Esophagus muscularis mucosa (tissue), 4 donors: ENCODE measurements around the gene NHLRC1. TPM values are rescaled to one million over a fixed set of nuclear protein-coding genes. Genes with fewer than 3 reads are reported as not detected.

Experiments used
- DNase-seq: peaks from one replicate; pipeline ENCODE4 v3.0.0-alpha.2; 2017; ENCODE audit errors: extremely low spot score
- H3K27ac ChIP-seq, 4 donors: fragments of 200-600 bp; sonication (generic); replicated peaks in 1 of 4; 1 replicate in 3 of 4; 2 replicates in 1 of 4; pipeline ENCODE4 v1.5.1; 2016 to 2019; ENCODE audit warnings: mild to moderate bottlenecking in 1 of 4
- H3K27me3 ChIP-seq, 4 donors: fragments of 200-600 bp; sonication (generic); one replicate each; pipeline versions ENCODE4 v1.5.1 to v1.6.0; 2016 to 2019
- H3K36me3 ChIP-seq, 4 donors: fragments of 200-600 bp; sonication (generic); one replicate each; pipeline ENCODE4 v1.5.1; 2016 to 2019
- H3K4me1 ChIP-seq, 4 donors: fragments of 200-600 bp; sonication (generic); one replicate each; pipeline ENCODE4 v1.5.1; 2016 to 2019
- H3K4me3 ChIP-seq, 4 donors: fragments of 200-600 bp; sonication (generic); 1 replicate in 2 of 4; 2 replicates in 2 of 4; pipeline ENCODE4 v1.5.1; 2016 to 2019; ENCODE audit warnings: mild to moderate bottlenecking in 4 of 4, moderate library complexity in 1 of 4
- H3K9me3 ChIP-seq, 4 donors: fragments of 200-600 bp; sonication (generic); 1 replicate in 3 of 4; 2 replicates in 1 of 4; pipeline ENCODE4 v1.5.1; 2016 to 2019
- EP300 ChIP-seq: sonication (generic); formaldehyde crosslinking; IDR thresholded peaks from one replicate; pipeline ENCODE4 v1.6.1; 2017; ENCODE audit warnings: antibody characterized with exemption
- POLR2A ChIP-seq: fragments of 450-650 bp; IDR thresholded peaks from one replicate; pipeline ENCODE4 v1.6.1; 2017; ENCODE audit warnings: antibody characterized with exemption, moderate library complexity, mild to moderate bottlenecking, low read depth
- POLR2AphosphoS5 ChIP-seq, 2 donors: sonication (generic); formaldehyde crosslinking; IDR thresholded peaks; one replicate each; pipeline ENCODE4 v1.6.1; 2017; ENCODE audit warnings: antibody characterized with exemption in 2 of 2
- WGBS: methylation state at CpG from one replicate; pipeline ENCODE4 v1.1.5; 2018; 5-methylcytosine and 5-hydroxymethylcytosine counted together
- intact Hi-C: fragments of 100-400 bp; cut with DNase I; formaldehyde crosslinking; loops from one replicate; pipeline ENCODE4 v1.15.1; 2023
- total RNA-seq, 4 donors: library from RNA; depleted of rRNA; stranded (reverse); fragments of >200 nt; gene quantifications; one replicate each; pipeline versions ENCODE4 v1.1.0 to v1.2.1, GENCODE V29; 2016
- TF ChIP-seq, protein P1 (sequence below), 3 experiments: fragments of 200-600 bp in 2 of 3; fragments of 450-650 bp in 1 of 3; sonication (generic) in 2 of 3; IDR thresholded peaks; one replicate each; pipeline ENCODE4 v1.5.1; 2017 to 2019; ENCODE audit warnings: antibody characterized with exemption in 3 of 3, mild to moderate bottlenecking in 2 of 3, moderate library complexity in 1 of 3

Gene NHLRC1
- total RNA-seq, 4 donors from 2014 or later: 0.50 to 1.2 (median 0.93) TPM

DNA sequence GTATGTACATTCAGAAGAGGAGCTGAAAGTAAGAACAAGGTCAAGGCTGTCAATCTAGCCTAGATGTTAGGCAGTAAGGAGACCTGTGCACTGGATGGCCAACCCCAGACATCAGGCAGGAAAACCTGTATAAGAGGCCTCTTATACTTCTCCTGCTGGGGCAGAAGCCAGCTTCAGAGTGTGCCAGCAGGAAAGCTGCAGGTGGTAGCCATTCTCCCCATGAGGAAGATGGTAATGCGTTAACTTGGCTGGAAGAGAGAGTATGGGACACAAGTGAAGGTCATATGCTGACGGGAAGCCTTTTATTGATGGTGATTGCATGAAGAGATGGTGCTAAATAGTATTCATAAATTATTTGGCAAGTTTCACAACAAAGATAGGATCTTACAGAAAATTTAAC, 20.6 kb downstream of the NHLRC1 start:
- Histone ChIP-seq H3K27ac (no peak overlapping the region), H3K27me3 (no peaks in the 10 kb centered on the region), H3K9me3 (peaks cover 0 to 3% (median 0%) of the 10 kb centered on the region in 4 donors), H3K36me3 (no peaks in the 10 kb centered on the region), H3K4me3 (no peak overlapping the region), H3K4me1 (no peaks in the 10 kb centered on the region)
- intact Hi-C loops: no loop called here
- DNase-seq: no peak
- TF ChIP-seq POLR2A (no peak), POLR2AphosphoS5 (IDR thresholded peaks at IDR 0.05) (no peak), EP300 (no peak)
- TF ChIP-seq, protein P1, sequence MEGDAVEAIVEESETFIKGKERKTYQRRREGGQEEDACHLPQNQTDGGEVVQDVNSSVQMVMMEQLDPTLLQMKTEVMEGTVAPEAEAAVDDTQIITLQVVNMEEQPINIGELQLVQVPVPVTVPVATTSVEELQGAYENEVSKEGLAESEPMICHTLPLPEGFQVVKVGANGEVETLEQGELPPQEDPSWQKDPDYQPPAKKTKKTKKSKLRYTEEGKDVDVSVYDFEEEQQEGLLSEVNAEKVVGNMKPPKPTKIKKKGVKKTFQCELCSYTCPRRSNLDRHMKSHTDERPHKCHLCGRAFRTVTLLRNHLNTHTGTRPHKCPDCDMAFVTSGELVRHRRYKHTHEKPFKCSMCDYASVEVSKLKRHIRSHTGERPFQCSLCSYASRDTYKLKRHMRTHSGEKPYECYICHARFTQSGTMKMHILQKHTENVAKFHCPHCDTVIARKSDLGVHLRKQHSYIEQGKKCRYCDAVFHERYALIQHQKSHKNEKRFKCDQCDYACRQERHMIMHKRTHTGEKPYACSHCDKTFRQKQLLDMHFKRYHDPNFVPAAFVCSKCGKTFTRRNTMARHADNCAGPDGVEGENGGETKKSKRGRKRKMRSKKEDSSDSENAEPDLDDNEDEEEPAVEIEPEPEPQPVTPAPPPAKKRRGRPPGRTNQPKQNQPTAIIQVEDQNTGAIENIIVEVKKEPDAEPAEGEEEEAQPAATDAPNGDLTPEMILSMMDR (IDR thresholded peaks at IDR 0.05): no peak
- WGBS: 98% methylated on average over 2 of the region's 2 CpGs

DNA sequence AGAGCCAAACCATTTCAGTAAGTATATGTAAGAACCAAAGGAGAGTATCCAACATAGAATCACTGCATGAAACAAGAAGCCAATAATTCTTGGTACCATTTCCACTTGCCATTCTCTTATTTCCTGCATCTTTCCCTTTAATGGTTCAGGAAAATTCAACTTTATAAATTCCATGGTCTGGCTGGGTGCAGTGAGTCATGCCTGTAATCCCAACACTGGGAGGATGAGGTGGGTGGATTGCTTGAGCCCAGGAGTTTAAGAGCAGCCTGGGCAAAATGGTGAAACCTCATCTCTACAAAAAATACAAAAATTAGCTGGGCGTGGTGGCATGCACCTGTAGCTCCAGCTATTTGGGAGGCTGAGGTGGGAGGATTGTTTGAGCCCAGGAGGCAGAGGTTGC, 21.2 kb downstream of the NHLRC1 start:
- H3K9me3 ChIP-seq: no peaks in the 10 kb centered on the region
- DNase-seq: no peak
- H3K27ac ChIP-seq: no peak overlapping the region
- H3K27me3 ChIP-seq: no peaks in the 10 kb centered on the region
- 77% methylated on average over 1 of the region's 1 CpG for WGBS
- no peaks in the 10 kb centered on the region for H3K36me3 ChIP-seq
- no peak overlapping the region for H3K4me3 ChIP-seq
- H3K4me1 ChIP-seq: no peaks in the 10 kb centered on the region
- intact Hi-C loops: no loop called here
- no peak for TF ChIP-seq POLR2AphosphoS5 (IDR thresholded peaks at IDR 0.05)
- TF ChIP-seq, protein P1 (IDR thresholded peaks at IDR 0.05): no peak
- TF ChIP-seq POLR2A: no peak
- no peak for TF ChIP-seq EP300

DNA sequence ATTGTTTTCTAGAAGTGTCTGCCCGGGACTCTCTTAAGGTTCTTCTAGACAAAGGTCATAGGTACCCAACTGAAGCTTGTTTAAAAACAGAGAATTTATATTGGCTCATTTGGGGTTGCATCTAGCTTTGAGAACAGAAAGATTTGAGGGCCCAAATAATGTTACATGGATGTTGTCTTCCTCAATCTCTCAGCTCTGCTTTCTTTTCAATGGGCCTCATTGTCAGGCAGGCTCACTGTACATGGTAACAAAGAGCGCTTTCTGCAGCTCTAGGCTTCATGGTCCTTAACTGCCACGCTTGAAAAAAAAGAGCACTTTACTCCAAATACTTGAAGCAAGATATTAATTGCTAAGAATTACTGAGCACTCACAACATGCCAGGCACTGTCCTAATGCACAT, 22.2 kb downstream of the NHLRC1 start:
- Histone ChIP-seq H3K4me3 (no peak overlapping the region), H3K4me1 (no peaks in the 10 kb centered on the region), H3K27ac (no peak overlapping the region), H3K27me3 (no peaks in the 10 kb centered on the region), H3K36me3 (no peaks in the 10 kb centered on the region), H3K9me3 (no peaks in the 10 kb centered on the region)
- intact Hi-C loops: no loop called here
- 88% methylated on average over 3 of the region's 3 CpGs for WGBS
- no peak for TF ChIP-seq EP300
- no peak for TF ChIP-seq POLR2A
- no peak for TF ChIP-seq POLR2AphosphoS5 (IDR thresholded peaks at IDR 0.05)
- TF ChIP-seq, protein P1 (IDR thresholded peaks at IDR 0.05): no peak
- DNase-seq: no peak

DNA sequence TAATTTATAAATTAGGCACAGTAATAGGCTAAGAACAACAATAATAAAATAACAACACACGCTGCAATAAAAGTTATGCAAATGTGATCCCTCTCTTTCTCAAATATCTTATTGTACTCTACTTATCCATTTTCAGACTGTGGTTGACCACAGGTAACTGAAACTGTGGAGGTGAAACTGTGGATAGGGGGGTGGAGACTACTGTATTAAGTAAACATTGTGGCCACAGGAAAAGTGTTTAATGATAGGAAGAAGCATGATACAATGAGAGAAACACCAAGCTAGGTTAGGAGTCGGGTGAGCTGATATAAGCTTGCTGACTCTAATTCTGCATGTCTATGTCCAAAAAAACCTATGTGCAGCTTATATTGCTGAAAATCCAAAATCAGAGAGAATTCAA, 23.0 kb downstream of the NHLRC1 start:
- Histone ChIP-seq H3K9me3 (no peaks in the 10 kb centered on the region), H3K27ac (no peak overlapping the region), H3K4me1 (no peaks in the 10 kb centered on the region), H3K36me3 (no peaks in the 10 kb centered on the region), H3K4me3 (no peak overlapping the region), H3K27me3 (no peaks in the 10 kb centered on the region)
- intact Hi-C loops: no loop called here
- 90% methylated on average over 2 of the region's 2 CpGs for WGBS
- DNase-seq: no peak
- TF ChIP-seq POLR2A (no peak), EP300 (no peak), POLR2AphosphoS5 (IDR thresholded peaks at IDR 0.05) (no peak)
- TF ChIP-seq, protein P1 (IDR thresholded peaks at IDR 0.05): no peak

DNA sequence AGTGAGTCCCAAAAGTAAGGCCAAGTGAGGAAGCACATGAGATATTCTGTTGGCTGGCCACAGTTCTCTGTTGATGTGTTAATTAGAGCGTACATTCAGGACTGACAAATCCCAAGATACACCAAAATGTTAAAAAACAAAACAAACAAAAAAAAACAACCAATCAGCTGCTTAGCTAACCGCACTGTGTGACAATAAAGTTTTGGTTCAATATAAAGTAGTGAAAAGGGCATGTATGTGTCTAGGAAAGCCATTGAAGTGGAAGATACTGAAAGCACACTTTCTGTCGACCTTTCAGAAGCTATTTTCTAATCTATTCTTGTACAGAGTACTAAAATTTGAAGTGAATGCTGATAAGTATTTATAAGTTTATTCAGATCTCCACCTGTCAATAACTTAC, 26.1 kb downstream of the NHLRC1 start:
- Histone ChIP-seq H3K27ac (no peak overlapping the region), H3K36me3 (no peaks in the 10 kb centered on the region), H3K4me3 (no peak overlapping the region), H3K9me3 (no peaks in the 10 kb centered on the region), H3K27me3 (no peaks in the 10 kb centered on the region), H3K4me1 (no peaks in the 10 kb centered on the region)
- no peak for TF ChIP-seq EP300
- TF ChIP-seq POLR2AphosphoS5 (IDR thresholded peaks at IDR 0.05): no peak
- no peak for TF ChIP-seq POLR2A
- TF ChIP-seq, protein P1 (IDR thresholded peaks at IDR 0.05): no peak
- WGBS: 95% methylated on average over 3 of the region's 3 CpGs
- DNase-seq: no peak
- intact Hi-C loops: no loop called here
